HCT116 (cell line): ENCODE measurements around the gene MRPL21. TPM values are rescaled to one million over a fixed set of nuclear protein-coding genes. Genes with fewer than 3 reads are reported as not detected.

Experiments
- ATAC-seq: fragments of 200-7000 bp; cut with Tn5 transposase; 2 replicates; pipeline ENCODE4 v1.9.1; 2020; ENCODE audit warnings: mild to moderate bottlenecking, moderate library complexity
- BruUV-seq: library from RNA; stranded (reverse); fragments of 400-500 nt; replicated peaks from 2 replicates; lab custom pipeline; 2021; lab: Mats Ljungman, UMichigan
- CTCF ChIA-PET: fragments of 300-600 bp; sonication (Branson Sonifier 250); formaldehyde crosslinking; loops from one replicate; lab custom pipeline; 2021; ENCODE audit warnings: antibody characterized with exemption; lab: Charles Lee
- POLR2A ChIA-PET: fragments of 300-600, 350-600 bp; sonication (Branson Sonifier 250); formaldehyde crosslinking; loops from one replicate; lab custom pipeline; 2021; ENCODE audit warnings: antibody characterized with exemption; lab: Charles Lee
- RAD21 ChIA-PET, 2 experiments: fragments of 300-600 bp; sonication (Branson Sonifier 250); formaldehyde crosslinking; loops; one replicate each; lab custom pipeline; 2023; ENCODE audit warnings: low total read pairs in 2 of 2; ENCODE audit not compliant: uncharacterized antibody in 2 of 2, unreplicated experiment in 2 of 2, low non-redundant PET in 1 of 2; lab: Charles Lee
- DNase-seq: peaks from one replicate; pipeline ENCODE4 v3.0.0-alpha.2; 2010; ENCODE audit warnings: low read depth, low spot score
- H2AFZ ChIP-seq: fragments of 200-600 bp; shearing (Covaris generic), sonication (generic); 2 replicates; pipeline ENCODE4 v1.6.1; 2017; ENCODE audit warnings: low read depth, mixed run types, mixed read lengths, antibody characterized with exemption, low read length; ENCODE audit not compliant: poor library complexity, severe bottlenecking
- H3K27ac ChIP-seq: 2 replicates; pipeline ENCODE4 v1.5.1; 2012; ENCODE audit warnings: low read depth, low read length
- H3K27me3 ChIP-seq: fragments of 200-600 bp; sonication (generic); 2 replicates; pipeline ENCODE4 v1.6.1; 2016; ENCODE audit warnings: mixed run types, low read length, mixed read lengths; ENCODE audit not compliant: insufficient read depth
- H3K36me3 ChIP-seq, 2 experiments: fragments of 200-500 bp in 1 of 2; fragments of 200-600 bp in 1 of 2; sonication (Bioruptor generic) in 1 of 2; sonication (generic) in 1 of 2; 2 replicates each; pipeline versions ENCODE4 v1.5.1 to v1.6.1; 2014 to 2016; ENCODE audit warnings: low read length in 2 of 2, inconsistent platforms in 1 of 2, mixed read lengths in 1 of 2, mixed run types in 1 of 2; ENCODE audit not compliant: insufficient read depth in 2 of 2, control insufficient read depth in 1 of 2
- H3K4me1 ChIP-seq, 2 experiments: fragments of 200-600 bp in 1 of 2; sonication (generic) in 1 of 2; 2 replicates each; pipeline versions ENCODE4 v1.5.1 to v1.6.1; 2012 to 2017; ENCODE audit warnings: low read length in 2 of 2, inconsistent platforms in 1 of 2, mild to moderate bottlenecking in 1 of 2, mixed read lengths in 1 of 2, mixed run types in 1 of 2, moderate library complexity in 1 of 2; ENCODE audit not compliant: insufficient read depth in 2 of 2, control insufficient read depth in 1 of 2
- H3K4me2 ChIP-seq: fragments of 200-600 bp; sonication (generic); 2 replicates; pipeline ENCODE4 v1.6.1; 2017; ENCODE audit warnings: mixed run types, low read length, mixed read lengths
- H3K4me3 ChIP-seq, 2 experiments: fragments of 200-600 bp in 1 of 2; sonication (generic) in 1 of 2; replicated peaks in 1 of 2; 2 replicates each; pipeline ENCODE4 v1.5.1; 2011 to 2016; ENCODE audit warnings: low read length in 2 of 2, control low read depth in 1 of 2, low read depth in 1 of 2, mild to moderate bottlenecking in 1 of 2, mixed read lengths in 1 of 2, mixed run types in 1 of 2
- H3K79me2 ChIP-seq: fragments of 200-600 bp; sonication (generic); 2 replicates; pipeline ENCODE4 v1.6.1; 2017; ENCODE audit warnings: mild to moderate bottlenecking, mixed run types, low read length, moderate library complexity, mixed read lengths; ENCODE audit not compliant: insufficient read depth
- H3K9ac ChIP-seq: fragments of 200-600 bp; sonication (generic); 2 replicates; pipeline ENCODE4 v1.6.1; 2016; ENCODE audit warnings: low read length, mixed read lengths
- H3K9me2 ChIP-seq: fragments of 200-600 bp; sonication (generic), shearing (Covaris generic); 2 replicates; pipeline ENCODE4 v1.6.1; 2017; ENCODE audit warnings: mixed run types, mild to moderate bottlenecking, moderate library complexity; ENCODE audit not compliant: insufficient read depth
- H3K9me3 ChIP-seq, 2 experiments: fragments of 200-500 bp in 1 of 2; fragments of 200-600 bp in 1 of 2; sonication (Bioruptor generic) in 1 of 2; sonication (generic) in 1 of 2; 2 replicates each; pipeline ENCODE4 v1.6.1; 2014 to 2017; ENCODE audit warnings: low read length in 2 of 2, mixed read lengths in 2 of 2, inconsistent platforms in 1 of 2, low read depth in 1 of 2, mild to moderate bottlenecking in 1 of 2, mixed run types in 1 of 2, moderate library complexity in 1 of 2; ENCODE audit not compliant: control insufficient read depth in 1 of 2, insufficient read depth in 1 of 2
- H4K20me1 ChIP-seq: fragments of 200-600 bp; sonication (generic), shearing (Covaris generic); 2 replicates; pipeline ENCODE4 v1.6.1; 2017; ENCODE audit warnings: mixed run types, mild to moderate bottlenecking, moderate library complexity; ENCODE audit not compliant: insufficient read depth
- EGR1 ChIP-seq: IDR thresholded peaks from 2 replicates; pipeline ENCODE4 v1.6.1; 2012; ENCODE audit warnings: low read depth
- EZH2 ChIP-seq: fragments of 200-600 bp; sonication (generic); IDR thresholded peaks from 2 replicates; pipeline ENCODE4 v1.6.1; 2017; ENCODE audit warnings: antibody characterized with exemption, mixed run types
- POLR2AphosphoS5 ChIP-seq: IDR thresholded peaks from 2 replicates; pipeline ENCODE4 v1.6.1; 2011; ENCODE audit warnings: mild to moderate bottlenecking, low read depth, low read length, moderate library complexity
- SP1 ChIP-seq: IDR thresholded peaks from 2 replicates; pipeline ENCODE4 v1.6.1; 2012; ENCODE audit warnings: low read depth
- SRF ChIP-seq: IDR thresholded peaks from 2 replicates; pipeline ENCODE4 v1.6.1; 2012; ENCODE audit warnings: low read depth
- TCF7L2 ChIP-seq: IDR thresholded peaks from 2 replicates; pipeline ENCODE4 v1.7.0; 2011; ENCODE audit warnings: borderline replicate concordance, inconsistent platforms; ENCODE audit not compliant: insufficient read depth, insufficient read length; ENCODE audit errors: extremely low read depth
- YY1 ChIP-seq: IDR thresholded peaks from 2 replicates; pipeline ENCODE4 v1.6.1; 2011; ENCODE audit warnings: low read length, low read depth, moderate library complexity, mild to moderate bottlenecking; ENCODE audit not compliant: insufficient replicate concordance; ENCODE audit errors: extremely low read depth
- ZFX ChIP-seq: fragments of 450-650 bp; IDR thresholded peaks from 2 replicates; pipeline ENCODE4 v1.6.1; 2017
- intact Hi-C: fragments of 100-400 bp; cut with micrococcal nuclease; formaldehyde crosslinking; loops from 2 replicates; pipeline ENCODE4 v1.10.0; 2022
- total RNA-seq: library from RNA; stranded (reverse); gene quantifications from one replicate; pipeline ENCODE4 v1.2.1, GENCODE V29; 2021; ENCODE audit not compliant: unreplicated experiment
- TF ChIP-seq, protein P1 (sequence below): IDR thresholded peaks from 2 replicates; pipeline ENCODE4 v1.6.1; 2011; ENCODE audit warnings: mild to moderate bottlenecking, low read length, moderate library complexity; ENCODE audit not compliant: insufficient replicate concordance; ENCODE audit errors: extremely low read depth
- TF ChIP-seq, protein P2 (sequence below): IDR thresholded peaks from 2 replicates; pipeline ENCODE4 v1.6.1; 2012; ENCODE audit warnings: low read depth

The MRPL21 gene
- total RNA-seq, 1 experiment from 2014 or later: 90.2 TPM

DNA sequence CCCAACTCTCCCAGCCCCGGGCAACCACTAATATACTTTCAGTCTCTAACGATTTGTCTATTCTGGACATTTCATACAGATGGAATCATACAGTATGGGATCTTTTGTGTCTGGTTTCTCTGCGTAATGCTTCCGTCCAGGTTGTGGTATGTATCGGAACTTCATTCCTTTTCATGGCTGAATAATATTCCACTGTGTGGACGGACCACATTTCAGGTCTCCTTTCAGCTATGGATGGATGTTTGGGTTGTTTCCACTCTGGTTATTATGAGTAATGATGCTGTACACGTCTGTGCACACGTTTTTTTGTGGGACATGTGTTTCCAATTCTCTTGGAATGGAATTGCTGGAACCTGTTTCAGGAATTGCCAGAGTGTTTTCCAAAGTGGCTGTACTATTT lies 44.5 kb downstream of the MRPL21 start:
- Histone ChIP-seq H4K20me1 (no peaks in the 10 kb centered on the region), H2AFZ (no peak overlapping the region), H3K4me3 (no peak overlapping the region), H3K9me2 (no peaks in the 10 kb centered on the region), H3K79me2 (no peaks in the 10 kb centered on the region), H3K27me3 (no peaks in the 10 kb centered on the region), H3K9ac (no peak overlapping the region), H3K36me3 (no peaks in the 10 kb centered on the region), H3K4me1 (peaks cover 5 to 15% of the 10 kb centered on the region in 2 experiments; a peak in 3 of 4 replicates), H3K9me3 (peaks cover 4 to 8% of the 10 kb centered on the region in 2 experiments; a peak in 1 of 4 replicates), H3K27ac (no peak overlapping the region), H3K4me2 (no peak overlapping the region)
- TF ChIP-seq TCF7L2 (no peak), SP1 (no peak), EZH2 (no peak), EGR1 (no peak), ZFX (no peak), SRF (no peak), POLR2AphosphoS5 (no peak), YY1 (no peak)
- TF ChIP-seq, protein P1, sequence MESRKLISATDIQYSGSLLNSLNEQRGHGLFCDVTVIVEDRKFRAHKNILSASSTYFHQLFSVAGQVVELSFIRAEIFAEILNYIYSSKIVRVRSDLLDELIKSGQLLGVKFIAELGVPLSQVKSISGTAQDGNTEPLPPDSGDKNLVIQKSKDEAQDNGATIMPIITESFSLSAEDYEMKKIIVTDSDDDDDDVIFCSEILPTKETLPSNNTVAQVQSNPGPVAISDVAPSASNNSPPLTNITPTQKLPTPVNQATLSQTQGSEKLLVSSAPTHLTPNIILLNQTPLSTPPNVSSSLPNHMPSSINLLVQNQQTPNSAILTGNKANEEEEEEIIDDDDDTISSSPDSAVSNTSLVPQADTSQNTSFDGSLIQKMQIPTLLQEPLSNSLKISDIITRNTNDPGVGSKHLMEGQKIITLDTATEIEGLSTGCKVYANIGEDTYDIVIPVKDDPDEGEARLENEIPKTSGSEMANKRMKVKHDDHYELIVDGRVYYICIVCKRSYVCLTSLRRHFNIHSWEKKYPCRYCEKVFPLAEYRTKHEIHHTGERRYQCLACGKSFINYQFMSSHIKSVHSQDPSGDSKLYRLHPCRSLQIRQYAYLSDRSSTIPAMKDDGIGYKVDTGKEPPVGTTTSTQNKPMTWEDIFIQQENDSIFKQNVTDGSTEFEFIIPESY: no peak
- TF ChIP-seq, protein P2, sequence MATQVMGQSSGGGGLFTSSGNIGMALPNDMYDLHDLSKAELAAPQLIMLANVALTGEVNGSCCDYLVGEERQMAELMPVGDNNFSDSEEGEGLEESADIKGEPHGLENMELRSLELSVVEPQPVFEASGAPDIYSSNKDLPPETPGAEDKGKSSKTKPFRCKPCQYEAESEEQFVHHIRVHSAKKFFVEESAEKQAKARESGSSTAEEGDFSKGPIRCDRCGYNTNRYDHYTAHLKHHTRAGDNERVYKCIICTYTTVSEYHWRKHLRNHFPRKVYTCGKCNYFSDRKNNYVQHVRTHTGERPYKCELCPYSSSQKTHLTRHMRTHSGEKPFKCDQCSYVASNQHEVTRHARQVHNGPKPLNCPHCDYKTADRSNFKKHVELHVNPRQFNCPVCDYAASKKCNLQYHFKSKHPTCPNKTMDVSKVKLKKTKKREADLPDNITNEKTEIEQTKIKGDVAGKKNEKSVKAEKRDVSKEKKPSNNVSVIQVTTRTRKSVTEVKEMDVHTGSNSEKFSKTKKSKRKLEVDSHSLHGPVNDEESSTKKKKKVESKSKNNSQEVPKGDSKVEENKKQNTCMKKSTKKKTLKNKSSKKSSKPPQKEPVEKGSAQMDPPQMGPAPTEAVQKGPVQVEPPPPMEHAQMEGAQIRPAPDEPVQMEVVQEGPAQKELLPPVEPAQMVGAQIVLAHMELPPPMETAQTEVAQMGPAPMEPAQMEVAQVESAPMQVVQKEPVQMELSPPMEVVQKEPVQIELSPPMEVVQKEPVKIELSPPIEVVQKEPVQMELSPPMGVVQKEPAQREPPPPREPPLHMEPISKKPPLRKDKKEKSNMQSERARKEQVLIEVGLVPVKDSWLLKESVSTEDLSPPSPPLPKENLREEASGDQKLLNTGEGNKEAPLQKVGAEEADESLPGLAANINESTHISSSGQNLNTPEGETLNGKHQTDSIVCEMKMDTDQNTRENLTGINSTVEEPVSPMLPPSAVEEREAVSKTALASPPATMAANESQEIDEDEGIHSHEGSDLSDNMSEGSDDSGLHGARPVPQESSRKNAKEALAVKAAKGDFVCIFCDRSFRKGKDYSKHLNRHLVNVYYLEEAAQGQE: no peak
- BruUV-seq: no TSS peak
- CTCF ChIA-PET: no interaction called here
- POLR2A ChIA-PET: no interaction called here
- DNase-seq (no peak), ATAC-seq (no peak)
- intact Hi-C loops: no loop called here
- RAD21 ChIA-PET: no interaction called here
